LNCAP (cell line): ENCODE measurements around the gene ADARB2.

Experiments
- CTCF ChIP-seq: fragments of 450-650 bp; IDR thresholded peaks from 2 replicates; pipeline ENCODE4 v1.5.1; 2017; ENCODE audit warnings: mild to moderate bottlenecking

The ADARB2 gene

GRCh38 chr10:1230592-1231275, 506.6 kb downstream of the ADARB2 start:
- no peak for TF ChIP-seq CTCF

- no peak for TF ChIP-seq CTCF
Measured at GRCh38 chr10:1230138-1230537, 507.2 kb downstream of the ADARB2 start.

GRCh38 chr10:1229574-1229973, 507.8 kb downstream of the ADARB2 start:
- TF ChIP-seq CTCF, result no peak

GRCh38 chr10:1229116-1229515, 508.2 kb downstream of the ADARB2 start:
- no peak for TF ChIP-seq CTCF

GRCh38 chr10:1228467-1228975, 508.8 kb downstream of the ADARB2 start:
- no peak for TF ChIP-seq CTCF

GRCh38 chr10:1227510-1228402, 509.6 kb downstream of the ADARB2 start:
- TF ChIP-seq CTCF, result no peak

- no peak for TF ChIP-seq CTCF
Measured at GRCh38 chr10:1217661-1218060, 519.7 kb downstream of the ADARB2 start.
